GM21786 (cell line): ENCODE data around the gene BARD1.

Experiments
- ATAC-seq: cut with Tn5 transposase; IDR thresholded peaks from one replicate; pipeline ENCODE4 v1.9.1; 2021; ENCODE audit not compliant: unreplicated experiment

The BARD1 gene

GRCh38 chr2:214679736-214680135, 129.7 kb downstream of the BARD1 start:
- ATAC-seq: peak; percentile 39

DNA sequence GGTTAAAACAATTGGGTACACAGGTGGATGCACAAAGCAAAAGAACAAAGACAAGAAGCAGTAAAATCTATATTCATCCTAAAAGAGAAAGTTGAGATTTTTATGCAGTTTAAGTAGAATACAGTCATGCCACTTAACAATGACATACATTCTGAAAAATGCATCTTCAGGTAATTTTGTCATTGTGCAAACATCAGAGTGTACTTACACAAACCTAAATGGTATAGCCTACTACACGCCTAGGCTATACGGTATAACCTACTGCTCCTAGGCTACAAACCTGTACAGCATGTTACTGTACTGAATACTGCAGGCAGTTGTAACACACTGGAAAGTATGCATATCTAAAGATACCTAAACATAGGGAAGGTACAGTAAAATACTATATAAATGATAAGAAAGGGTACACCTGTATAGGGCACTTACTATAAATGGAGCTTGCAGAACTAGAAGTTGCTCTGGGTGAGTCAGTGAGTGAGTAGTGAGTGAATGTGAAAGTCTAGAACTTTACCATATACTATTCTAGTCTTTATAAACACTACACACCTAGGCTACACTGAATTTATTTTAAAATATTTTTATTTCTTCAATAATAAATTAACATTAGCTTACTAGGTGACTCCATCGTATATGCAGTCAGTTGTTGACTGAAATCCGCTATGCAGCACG, 132.9 kb downstream of the BARD1 start:
- ATAC-seq: no peak
